ENCODE results near the gene MYO1F.
"Not testable (repeated sequence)": the region's sequence is repeated elsewhere in the genome, so short reads cannot be mapped to it uniquely, and the experiment has no call there.

MYO1F gene

DNA sequence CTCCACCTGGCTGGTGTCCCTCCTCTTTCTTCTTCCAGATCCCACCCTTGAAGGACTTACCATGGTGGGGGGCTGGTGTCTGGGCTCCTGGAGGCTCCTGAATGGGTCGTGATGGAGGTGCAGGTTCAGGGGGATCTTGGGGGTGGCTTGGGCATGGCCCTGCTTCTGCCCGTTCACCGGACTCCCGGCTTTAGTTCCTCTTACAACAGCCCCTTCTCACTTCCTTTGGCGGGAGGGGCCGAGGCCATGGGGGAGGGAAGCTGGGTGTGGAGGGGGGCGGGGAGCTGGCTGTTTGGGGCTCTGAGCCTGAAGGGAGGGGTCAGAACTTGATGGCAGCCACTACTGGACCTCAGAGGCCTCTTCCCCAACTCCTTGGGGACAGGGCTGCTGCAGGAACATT, at the start of gene MYO1F:
Gene MYO1F, minus strand, starts transcription at position 196 of the 400 bp plus-strand sequence. Its CDS starts 133 bp downstream, at position 63.
- H3K4me1 ChIP-seq (ENCODE audit: control insufficient read depth, low read depth, low read length): peaks cover 7% of the 10 kb centered on the region
- H3K27ac ChIP-seq (ENCODE audit: low read length): no peak within 1 kb of the TSS
- H3K9ac ChIP-seq (ENCODE audit: low read length): no peak within 1 kb of the TSS
- no peaks in the 10 kb centered on the region for H3K36me3 ChIP-seq (ENCODE audit: control insufficient read depth, low read depth, low read length)
- H3K9me3 ChIP-seq (ENCODE audit: control insufficient read depth, low read depth, low read length): no peaks in the 10 kb centered on the region
- no peak within 1 kb of the TSS for H3K4me3 ChIP-seq (ENCODE audit: low read length)
- no peaks in the 10 kb centered on the region for H3K27me3 ChIP-seq (ENCODE audit: control insufficient read depth, insufficient read depth, low read length)

DNA sequence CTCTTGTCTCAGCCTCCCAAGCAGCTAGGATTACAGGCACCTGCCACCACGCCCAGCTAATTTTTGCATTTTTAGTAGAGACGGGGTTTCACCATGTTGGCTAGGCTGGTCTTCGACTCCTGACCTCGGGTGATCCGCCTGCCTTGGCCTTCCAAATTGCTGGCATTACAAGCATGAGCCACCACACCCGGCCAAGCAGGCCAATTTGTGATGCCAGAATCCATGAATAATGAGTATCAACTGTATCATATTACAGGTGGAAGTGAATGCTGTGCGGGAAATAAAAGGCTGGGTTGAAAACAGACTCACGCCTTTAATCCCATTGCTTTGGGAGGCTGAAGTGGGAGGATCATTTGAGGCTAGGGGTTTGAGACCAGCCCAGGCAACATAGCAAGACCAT, 49.6 kb upstream of the MYO1F start:
- no peaks in the 10 kb centered on the region for H3K36me3 ChIP-seq (ENCODE audit: control insufficient read depth, low read depth, low read length)
- peaks cover 12% of the 10 kb centered on the region for H3K4me1 ChIP-seq (ENCODE audit: control insufficient read depth, low read depth, low read length)
- H3K9ac ChIP-seq (ENCODE audit: low read length): no peak overlapping the region
- H3K4me3 ChIP-seq (ENCODE audit: low read length): no peak overlapping the region
- no peaks in the 10 kb centered on the region for H3K9me3 ChIP-seq (ENCODE audit: control insufficient read depth, low read depth, low read length)
- no peak overlapping the region for H3K27ac ChIP-seq (ENCODE audit: low read length)
- no peaks in the 10 kb centered on the region for H3K27me3 ChIP-seq (ENCODE audit: control insufficient read depth, insufficient read depth, low read length)

DNA sequence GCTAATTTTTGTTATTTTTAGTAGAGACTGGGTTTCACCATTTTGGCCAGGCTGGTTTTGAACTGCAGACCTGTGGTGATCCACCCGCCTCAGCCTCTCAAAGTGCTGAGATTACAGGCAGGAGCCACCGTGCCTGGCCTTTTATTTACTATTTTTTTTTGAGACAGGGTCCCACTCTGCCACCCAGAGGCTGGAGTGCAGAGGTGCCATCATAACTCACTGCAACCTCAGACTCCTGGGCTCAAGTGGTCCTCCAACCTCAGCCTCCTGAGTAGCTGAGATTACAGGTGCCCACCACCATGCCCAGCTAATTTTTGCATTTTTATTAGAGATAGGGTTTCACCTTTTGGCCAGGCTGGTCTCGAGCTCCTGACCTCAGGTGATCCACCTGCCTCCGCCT, 45.6 kb upstream of the MYO1F start:
- H3K27me3 ChIP-seq (ENCODE audit: control insufficient read depth, insufficient read depth, low read length); H3K27ac ChIP-seq (ENCODE audit: low read length): not testable (repeated sequence)

DNA sequence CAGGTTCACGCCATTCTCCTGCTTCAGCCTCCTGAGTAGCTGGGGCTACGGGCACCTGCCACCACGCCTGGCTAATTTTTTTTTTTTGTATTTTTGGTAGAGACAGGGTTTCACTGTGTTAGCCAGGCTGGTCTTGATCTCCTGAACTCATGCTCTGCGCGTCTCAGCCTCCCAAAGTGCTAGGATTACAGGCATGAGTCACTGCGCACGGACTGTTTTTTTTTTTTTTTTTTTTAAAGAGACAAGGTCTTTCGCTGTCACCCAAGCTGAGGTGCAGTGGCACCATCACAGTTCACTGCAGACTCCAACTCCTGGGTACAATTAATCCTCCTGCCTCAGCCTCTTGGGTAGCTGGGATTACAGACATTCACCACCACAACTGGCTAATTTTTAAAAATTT, 41.5 kb upstream of the MYO1F start:
- Histone ChIP-seq H3K36me3 (ENCODE audit: control insufficient read depth, low read depth, low read length) (no peaks in the 10 kb centered on the region), H3K9me3 (ENCODE audit: control insufficient read depth, low read depth, low read length) (no peaks in the 10 kb centered on the region), H3K4me1 (ENCODE audit: control insufficient read depth, low read depth, low read length) (no peaks in the 10 kb centered on the region), H3K9ac (ENCODE audit: low read length) (no peak overlapping the region), H3K27ac (ENCODE audit: low read length) (no peak overlapping the region), H3K27me3 (ENCODE audit: control insufficient read depth, insufficient read depth, low read length) (no peaks in the 10 kb centered on the region), H3K4me3 (ENCODE audit: low read length) (no peak overlapping the region)

More for the DNA sequence above, 45.6 kb upstream of the MYO1F start:
- not testable (repeated sequence) for H3K36me3 ChIP-seq (ENCODE audit: control insufficient read depth, low read depth, low read length); H3K9ac ChIP-seq (ENCODE audit: low read length); H3K4me3 ChIP-seq (ENCODE audit: low read length); H3K4me1 ChIP-seq (ENCODE audit: control insufficient read depth, low read depth, low read length); H3K9me3 ChIP-seq (ENCODE audit: control insufficient read depth, low read depth, low read length)

DNA sequence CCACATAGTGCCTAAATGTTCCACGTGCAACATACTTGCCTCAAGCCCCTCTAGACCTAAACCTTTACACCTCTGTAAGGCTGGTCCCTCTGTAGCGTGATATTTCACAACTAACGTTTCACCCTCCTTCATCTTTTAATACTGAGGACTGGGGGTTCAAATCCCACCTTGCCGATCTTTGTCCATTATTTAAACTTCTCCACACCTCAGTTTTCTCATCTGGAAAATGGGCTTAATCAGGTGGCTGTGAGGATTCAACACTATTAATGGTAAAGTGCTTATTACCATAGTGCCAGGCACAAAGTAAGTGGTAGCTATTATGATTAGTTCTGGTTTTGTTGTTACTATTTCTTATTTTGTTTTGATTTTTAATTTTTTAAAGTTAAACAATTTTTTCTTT, 40.7 kb upstream of the MYO1F start:
- Histone ChIP-seq H3K36me3 (ENCODE audit: control insufficient read depth, low read depth, low read length) (no peaks in the 10 kb centered on the region), H3K27ac (ENCODE audit: low read length) (no peak overlapping the region), H3K9ac (ENCODE audit: low read length) (no peak overlapping the region), H3K27me3 (ENCODE audit: control insufficient read depth, insufficient read depth, low read length) (no peaks in the 10 kb centered on the region), H3K4me3 (ENCODE audit: low read length) (no peak overlapping the region), H3K9me3 (ENCODE audit: control insufficient read depth, low read depth, low read length) (no peaks in the 10 kb centered on the region), H3K4me1 (ENCODE audit: control insufficient read depth, low read depth, low read length) (no peaks in the 10 kb centered on the region)

DNA sequence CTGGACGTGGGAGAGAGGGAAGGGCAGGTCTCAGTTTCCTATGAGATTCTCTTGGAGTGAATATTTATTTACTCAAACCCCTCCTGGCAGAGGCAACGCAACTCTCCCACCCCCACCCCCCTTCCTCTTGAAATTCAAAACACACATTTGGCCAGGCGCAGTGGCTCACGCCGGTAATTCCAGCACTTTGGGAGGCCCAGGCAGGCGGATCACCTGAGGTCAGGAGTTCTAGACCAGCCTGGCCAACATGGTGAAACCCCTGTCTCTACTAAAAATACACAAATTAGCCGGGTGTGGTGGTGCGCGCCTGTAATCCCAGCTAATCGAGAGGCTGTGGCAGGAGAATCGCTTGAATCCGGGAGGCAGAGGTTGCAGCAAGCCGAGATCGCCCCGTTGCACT, 40.1 kb upstream of the MYO1F start:
- not testable (repeated sequence) for H3K4me1 ChIP-seq (ENCODE audit: control insufficient read depth, low read depth, low read length); H3K9me3 ChIP-seq (ENCODE audit: control insufficient read depth, low read depth, low read length); H3K9ac ChIP-seq (ENCODE audit: low read length); H3K4me3 ChIP-seq (ENCODE audit: low read length); H3K36me3 ChIP-seq (ENCODE audit: control insufficient read depth, low read depth, low read length); H3K27ac ChIP-seq (ENCODE audit: low read length); H3K27me3 ChIP-seq (ENCODE audit: control insufficient read depth, insufficient read depth, low read length)

DNA sequence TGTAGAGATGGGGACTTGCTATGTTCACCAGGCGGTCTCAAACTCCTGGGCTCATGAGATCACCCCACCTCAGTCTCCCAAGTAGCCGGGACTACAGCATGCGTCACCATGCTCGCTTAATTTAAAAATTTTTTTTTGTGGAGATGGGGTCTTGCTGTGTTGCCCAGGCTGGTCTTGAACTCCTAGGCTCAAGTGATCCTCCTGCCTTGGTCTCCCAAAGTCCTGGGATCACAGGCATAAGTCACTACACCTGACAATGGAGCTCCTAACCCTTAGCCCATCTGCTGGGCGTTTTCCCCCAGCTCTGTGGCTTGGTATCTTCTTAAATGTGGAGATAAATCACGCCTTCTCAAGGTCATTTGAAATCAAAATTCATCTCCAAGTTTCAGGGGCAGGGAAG, 39.6 kb upstream of the MYO1F start:
- no peaks in the 10 kb centered on the region for H3K4me1 ChIP-seq (ENCODE audit: control insufficient read depth, low read depth, low read length)
- no peak overlapping the region for H3K4me3 ChIP-seq (ENCODE audit: low read length)
- no peaks in the 10 kb centered on the region for H3K36me3 ChIP-seq (ENCODE audit: control insufficient read depth, low read depth, low read length)
- no peaks in the 10 kb centered on the region for H3K27me3 ChIP-seq (ENCODE audit: control insufficient read depth, insufficient read depth, low read length)
- H3K27ac ChIP-seq (ENCODE audit: low read length): no peak overlapping the region
- no peaks in the 10 kb centered on the region for H3K9me3 ChIP-seq (ENCODE audit: control insufficient read depth, low read depth, low read length)
- H3K9ac ChIP-seq (ENCODE audit: low read length): no peak overlapping the region

DNA sequence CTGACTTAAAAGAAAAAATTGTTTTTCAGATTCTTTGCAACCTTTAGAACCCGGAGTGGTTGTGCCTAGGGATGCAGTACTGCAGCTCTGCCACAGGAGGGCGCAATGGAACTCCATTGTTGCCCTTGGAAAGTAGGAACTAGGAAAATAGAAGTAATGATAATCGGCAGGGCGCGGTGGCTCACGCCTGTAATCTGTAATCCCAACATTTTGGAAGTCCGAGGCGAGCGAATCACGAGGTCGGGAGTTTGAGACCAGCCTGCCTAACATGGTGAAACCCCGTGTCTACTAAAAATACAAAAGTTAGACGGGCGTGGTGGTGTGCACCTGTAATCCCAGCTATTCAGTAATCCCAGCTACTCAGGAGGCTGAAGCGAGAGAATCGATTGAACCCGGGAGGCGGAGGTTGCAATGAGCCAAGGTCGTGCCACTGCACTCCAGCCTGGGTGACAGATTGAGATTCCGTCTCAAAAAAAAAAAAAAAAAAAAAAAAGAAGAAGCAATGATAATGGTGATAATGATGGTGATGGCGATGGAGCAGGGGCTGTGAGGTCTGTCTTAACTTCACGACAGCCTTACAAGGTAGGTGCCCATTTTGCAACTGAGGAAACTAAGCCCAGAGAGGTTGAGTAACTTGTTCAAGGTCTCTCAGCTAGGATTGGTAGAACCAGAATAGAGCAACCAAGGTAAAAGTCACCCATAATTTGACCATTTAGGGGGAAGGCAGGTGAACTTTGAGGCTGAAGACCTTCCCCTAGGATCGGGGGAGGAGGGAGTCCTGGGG, 38.8 kb upstream of the MYO1F start:
- Histone ChIP-seq H3K9me3 (ENCODE audit: control insufficient read depth, low read depth, low read length) (no peaks in the 10 kb centered on the region), H3K9ac (ENCODE audit: low read length) (no peak overlapping the region), H3K4me3 (ENCODE audit: low read length) (no peak overlapping the region), H3K4me1 (ENCODE audit: control insufficient read depth, low read depth, low read length) (peaks cover 5% of the 10 kb centered on the region), H3K36me3 (ENCODE audit: control insufficient read depth, low read depth, low read length) (no peaks in the 10 kb centered on the region), H3K27ac (ENCODE audit: low read length) (no peak overlapping the region), H3K27me3 (ENCODE audit: control insufficient read depth, insufficient read depth, low read length) (no peaks in the 10 kb centered on the region)

DNA sequence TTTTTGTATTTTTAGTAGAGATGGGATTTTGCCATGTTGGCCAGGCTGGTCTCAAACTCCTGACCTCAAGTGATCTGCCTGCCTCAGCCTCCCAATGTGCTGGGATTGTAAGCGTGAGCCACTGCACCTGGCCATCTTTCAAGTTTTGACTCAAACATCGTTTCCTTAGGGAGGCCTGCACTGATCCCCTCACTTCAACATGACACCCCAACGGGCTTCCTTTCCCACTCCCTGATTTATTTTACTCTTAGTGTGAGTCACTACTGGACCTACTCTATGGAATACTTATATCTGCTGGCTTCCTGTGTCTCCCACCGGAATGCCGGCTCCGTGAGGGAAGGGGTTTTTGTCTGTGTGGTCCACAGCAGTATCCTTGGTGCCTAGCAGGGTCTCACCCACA, 37.8 kb upstream of the MYO1F start:
- H3K4me1 ChIP-seq (ENCODE audit: control insufficient read depth, low read depth, low read length): peaks cover 5% of the 10 kb centered on the region
- no peaks in the 10 kb centered on the region for H3K27me3 ChIP-seq (ENCODE audit: control insufficient read depth, insufficient read depth, low read length)
- no peak overlapping the region for H3K27ac ChIP-seq (ENCODE audit: low read length)

DNA sequence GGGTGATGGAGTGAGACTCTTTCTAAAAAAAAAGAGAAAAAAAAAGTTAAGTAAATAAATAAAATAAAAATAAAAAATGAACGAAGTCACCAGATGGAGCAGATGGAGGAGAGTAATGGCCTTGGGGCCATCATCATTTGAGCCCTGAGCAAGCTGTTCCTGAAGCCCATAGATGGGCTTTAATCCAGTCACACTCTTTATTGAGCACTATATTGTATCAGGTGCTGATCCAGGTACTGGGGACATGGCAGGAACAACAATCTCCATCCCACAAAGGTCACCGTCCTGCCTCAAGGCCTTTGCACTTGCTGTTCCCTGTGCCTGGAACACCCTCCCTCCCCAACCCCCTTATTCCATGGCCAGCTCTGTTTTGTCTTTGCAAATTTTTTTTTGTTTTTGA, 37.2 kb upstream of the MYO1F start:
- Histone ChIP-seq H3K9ac (ENCODE audit: low read length) (no peak overlapping the region), H3K36me3 (ENCODE audit: control insufficient read depth, low read depth, low read length) (no peaks in the 10 kb centered on the region), H3K4me3 (ENCODE audit: low read length) (no peak overlapping the region), H3K27me3 (ENCODE audit: control insufficient read depth, insufficient read depth, low read length) (no peaks in the 10 kb centered on the region), H3K27ac (ENCODE audit: low read length) (no peak overlapping the region), H3K4me1 (ENCODE audit: control insufficient read depth, low read depth, low read length) (peaks cover 5% of the 10 kb centered on the region), H3K9me3 (ENCODE audit: control insufficient read depth, low read depth, low read length) (no peaks in the 10 kb centered on the region)

More for the DNA sequence above, 37.8 kb upstream of the MYO1F start:
- H3K4me3 ChIP-seq (ENCODE audit: low read length): no peak overlapping the region
- H3K9me3 ChIP-seq (ENCODE audit: control insufficient read depth, low read depth, low read length): no peaks in the 10 kb centered on the region
- no peaks in the 10 kb centered on the region for H3K36me3 ChIP-seq (ENCODE audit: control insufficient read depth, low read depth, low read length)
- H3K9ac ChIP-seq (ENCODE audit: low read length): no peak overlapping the region

DNA sequence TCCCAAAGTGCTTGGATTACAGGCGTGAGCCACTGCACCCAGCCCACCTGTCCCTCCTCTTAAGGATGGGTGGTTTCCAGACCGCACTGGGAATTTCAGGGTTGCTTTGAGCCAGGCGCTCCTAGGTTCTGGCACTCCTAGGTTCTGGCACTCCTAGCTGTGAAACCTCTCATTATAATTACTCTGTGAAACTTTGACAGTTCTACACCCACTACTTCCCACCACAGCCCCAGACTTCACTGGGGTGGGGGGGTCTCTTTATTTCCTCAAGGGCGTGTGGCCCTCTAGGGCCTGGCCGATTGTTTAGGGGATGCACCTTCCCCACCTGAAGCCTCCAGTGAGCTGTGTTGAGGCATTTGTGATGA, 35.5 kb upstream of the MYO1F start:
- H3K27ac ChIP-seq (ENCODE audit: low read length): no peak overlapping the region
- peaks cover 13% of the 10 kb centered on the region for H3K4me1 ChIP-seq (ENCODE audit: control insufficient read depth, low read depth, low read length)
- no peak overlapping the region for H3K9ac ChIP-seq (ENCODE audit: low read length)
- H3K9me3 ChIP-seq (ENCODE audit: control insufficient read depth, low read depth, low read length): no peaks in the 10 kb centered on the region
- H3K36me3 ChIP-seq (ENCODE audit: control insufficient read depth, low read depth, low read length): no peaks in the 10 kb centered on the region
- H3K4me3 ChIP-seq (ENCODE audit: low read length): no peak overlapping the region
- H3K27me3 ChIP-seq (ENCODE audit: control insufficient read depth, insufficient read depth, low read length): no peaks in the 10 kb centered on the region
